Cerebellar cortex (tissue), 1 donor: Measurements from ENCODE around the gene CFAP251.
"Not testable (repeated sequence)": the region's sequence is repeated elsewhere in the genome, so short reads cannot be mapped to it uniquely, and the experiment has no call there.

Source experiments
- DNase-seq: peaks from one replicate; pipeline ENCODE4 v3.0.0-alpha.2; 2015; ENCODE audit warnings: low spot score

Gene CFAP251

DNA sequence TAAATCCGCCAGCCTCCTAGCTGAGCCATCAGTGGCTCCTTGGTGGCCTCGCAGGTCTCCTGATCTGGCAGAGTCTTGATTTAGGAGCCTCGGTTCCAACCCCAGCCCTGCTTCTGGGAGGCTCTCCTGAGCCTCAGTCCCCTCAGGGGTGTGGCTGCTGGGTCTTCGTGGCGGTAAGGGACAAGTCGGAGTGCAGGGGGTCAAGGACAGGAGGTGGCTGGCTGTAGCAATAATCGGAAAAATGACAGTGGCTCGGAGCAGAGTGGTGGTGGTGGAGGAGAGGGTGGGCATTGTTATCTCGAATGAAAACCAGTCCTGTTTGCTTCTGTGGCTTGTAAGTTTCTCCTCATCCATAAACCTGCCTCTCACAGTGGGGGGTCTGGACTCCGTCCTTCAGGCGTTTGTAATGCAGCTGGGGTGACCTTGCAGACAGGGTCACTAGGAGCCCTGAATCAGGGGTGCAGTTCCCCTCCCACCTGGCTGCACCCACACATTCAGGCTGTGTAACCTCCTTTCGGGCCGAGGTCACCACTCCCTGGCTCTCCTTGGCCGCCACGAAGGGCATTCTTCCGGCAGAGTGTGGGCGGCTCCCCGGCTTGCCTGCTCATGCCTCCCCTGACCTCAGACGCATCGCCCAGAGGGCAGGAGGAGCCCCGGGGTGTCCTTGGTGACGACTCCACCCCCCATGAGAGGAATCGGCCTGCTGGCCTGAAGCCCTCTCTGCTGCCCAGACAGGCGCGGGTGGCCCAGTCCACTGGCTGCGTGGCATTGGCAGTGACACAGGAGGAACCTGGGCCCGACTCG lies 111.4 kb downstream of the CFAP251 start:
- no peak for DNase-seq

DNA sequence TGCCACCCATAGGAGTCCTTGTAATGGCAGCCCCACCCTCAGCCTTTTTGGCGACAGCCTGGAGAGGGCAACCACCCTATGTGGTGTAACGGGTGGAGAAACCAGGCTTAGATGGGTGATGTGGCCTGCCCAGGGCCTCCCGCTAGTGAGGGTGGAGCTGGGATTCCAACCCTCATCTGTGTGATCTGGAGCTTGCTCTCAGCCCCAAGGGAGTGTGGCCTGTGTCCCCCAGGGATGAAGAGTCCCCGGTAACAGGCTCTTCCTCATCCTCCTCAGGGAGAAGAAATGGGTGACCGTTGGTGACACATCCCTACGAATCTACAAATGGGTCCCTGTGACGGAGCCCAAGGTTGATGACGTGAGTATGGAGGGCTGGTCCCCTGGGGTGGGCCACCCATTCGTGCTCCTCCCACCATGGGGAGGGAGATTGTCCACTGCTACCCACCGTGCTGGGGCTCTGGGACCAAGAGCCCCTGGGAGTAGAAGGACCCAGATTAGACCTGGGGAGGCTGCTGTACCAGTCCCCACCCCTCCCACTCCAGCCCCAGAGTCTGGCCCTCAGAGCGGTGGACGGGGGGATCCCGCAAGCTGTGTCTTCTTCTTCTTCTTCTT lies 112.1 kb downstream of the CFAP251 start:
- DNase-seq: no peak

DNA sequence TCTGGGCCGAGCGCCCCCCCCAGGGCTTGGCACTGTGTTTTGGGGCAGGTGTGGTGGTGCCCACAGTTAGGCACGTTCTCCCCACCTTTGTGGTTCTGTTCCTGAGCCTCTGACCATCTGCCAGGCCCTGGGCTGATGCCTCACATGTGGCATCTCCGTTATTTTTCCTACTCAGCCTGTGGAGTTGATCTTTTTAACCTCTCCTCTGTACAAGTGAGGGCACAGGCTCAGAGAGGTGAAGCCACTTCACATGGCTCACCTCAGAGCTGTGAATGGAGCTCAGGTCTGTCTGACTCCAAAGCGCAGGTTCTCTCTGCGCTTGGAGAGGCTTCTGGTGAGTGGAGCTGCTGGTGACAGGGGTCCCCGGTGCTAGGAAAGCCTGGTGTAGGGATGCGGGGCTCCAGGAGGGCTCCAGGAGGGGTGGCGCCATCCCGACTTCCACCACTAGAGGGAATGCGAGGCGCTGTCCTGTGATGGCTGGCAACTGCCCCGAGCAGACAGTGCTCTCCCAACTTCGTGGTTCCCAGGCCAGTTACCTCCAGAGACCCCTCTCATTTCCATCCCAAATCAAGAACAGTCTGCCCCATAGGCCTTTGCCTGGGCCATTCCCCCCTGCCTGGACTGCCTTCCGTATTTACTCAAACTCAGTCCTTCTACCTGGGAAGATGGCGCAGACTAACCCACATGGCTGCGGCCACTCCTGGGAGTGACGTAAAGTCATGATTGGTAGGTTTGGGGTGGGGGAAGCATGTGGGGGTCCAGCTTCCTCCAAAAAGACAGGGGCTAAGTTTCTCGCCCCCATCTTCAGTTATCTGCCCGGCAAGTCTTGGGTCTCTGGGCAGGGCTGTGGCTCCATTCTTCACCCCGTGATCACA lies 113.2 kb downstream of the CFAP251 start:
- DNase-seq: peak; percentile 41

DNA sequence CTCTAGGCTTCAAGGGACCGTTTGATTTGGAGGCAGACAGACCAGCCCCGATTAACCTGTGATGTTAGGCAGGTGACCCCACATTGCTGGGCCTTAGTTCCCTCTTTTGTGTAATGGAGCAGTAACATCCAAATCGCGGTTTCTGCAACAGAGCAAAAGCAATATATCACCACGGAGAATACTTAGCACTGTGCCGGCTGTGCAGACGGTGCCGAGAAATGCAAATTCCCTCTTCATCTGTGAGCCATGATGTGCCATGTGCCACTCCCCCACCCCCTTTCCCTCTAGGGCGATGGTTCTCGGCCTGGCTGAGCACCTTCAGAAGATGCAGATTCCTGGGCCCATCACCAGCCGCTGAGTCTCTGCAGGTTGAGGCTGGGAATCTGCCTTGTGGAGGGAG lies 114.2 kb downstream of the CFAP251 start:
- DNase-seq: no peak

DNA sequence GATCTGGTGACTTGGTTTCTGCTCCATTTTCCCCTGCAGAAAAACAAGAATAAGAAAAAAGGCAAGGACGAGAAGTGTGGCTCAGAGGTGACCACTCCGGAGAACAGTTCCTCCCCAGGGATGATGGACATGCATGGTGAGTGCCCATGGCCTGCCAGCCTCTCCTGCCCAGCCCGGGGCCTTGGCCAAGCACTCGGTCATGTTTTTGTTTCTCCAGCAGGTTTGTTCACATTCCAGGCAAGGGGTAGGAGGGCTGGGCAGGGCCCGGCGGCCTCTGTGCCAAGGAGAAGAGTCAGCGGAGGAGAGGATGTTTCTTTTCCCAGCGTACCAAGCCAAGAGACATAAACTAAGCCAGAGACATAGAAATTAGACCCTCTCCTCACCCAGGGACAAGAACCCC lies 116.9 kb downstream of the CFAP251 start:
- no peak for DNase-seq

DNA sequence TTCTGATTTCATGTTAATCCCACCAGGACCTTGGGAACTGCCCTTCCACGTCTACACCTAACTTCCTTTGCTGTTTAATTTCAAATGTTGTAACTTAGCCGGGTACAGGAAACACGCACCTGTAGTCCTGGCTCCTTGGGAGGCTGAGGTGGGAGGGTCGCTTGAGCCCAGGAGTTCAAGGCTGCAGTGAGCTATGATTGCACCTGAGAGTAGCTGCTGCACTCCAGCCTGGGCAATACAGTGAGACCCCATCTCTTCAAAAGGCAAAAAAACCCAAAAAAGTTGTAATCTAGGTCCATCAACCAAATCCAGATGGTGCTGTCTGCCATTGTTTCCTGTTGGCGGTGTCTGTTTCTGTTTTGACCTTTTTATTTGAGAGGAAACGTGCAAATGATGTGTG lies 117.8 kb downstream of the CFAP251 start:
- DNase-seq: no peak

DNA sequence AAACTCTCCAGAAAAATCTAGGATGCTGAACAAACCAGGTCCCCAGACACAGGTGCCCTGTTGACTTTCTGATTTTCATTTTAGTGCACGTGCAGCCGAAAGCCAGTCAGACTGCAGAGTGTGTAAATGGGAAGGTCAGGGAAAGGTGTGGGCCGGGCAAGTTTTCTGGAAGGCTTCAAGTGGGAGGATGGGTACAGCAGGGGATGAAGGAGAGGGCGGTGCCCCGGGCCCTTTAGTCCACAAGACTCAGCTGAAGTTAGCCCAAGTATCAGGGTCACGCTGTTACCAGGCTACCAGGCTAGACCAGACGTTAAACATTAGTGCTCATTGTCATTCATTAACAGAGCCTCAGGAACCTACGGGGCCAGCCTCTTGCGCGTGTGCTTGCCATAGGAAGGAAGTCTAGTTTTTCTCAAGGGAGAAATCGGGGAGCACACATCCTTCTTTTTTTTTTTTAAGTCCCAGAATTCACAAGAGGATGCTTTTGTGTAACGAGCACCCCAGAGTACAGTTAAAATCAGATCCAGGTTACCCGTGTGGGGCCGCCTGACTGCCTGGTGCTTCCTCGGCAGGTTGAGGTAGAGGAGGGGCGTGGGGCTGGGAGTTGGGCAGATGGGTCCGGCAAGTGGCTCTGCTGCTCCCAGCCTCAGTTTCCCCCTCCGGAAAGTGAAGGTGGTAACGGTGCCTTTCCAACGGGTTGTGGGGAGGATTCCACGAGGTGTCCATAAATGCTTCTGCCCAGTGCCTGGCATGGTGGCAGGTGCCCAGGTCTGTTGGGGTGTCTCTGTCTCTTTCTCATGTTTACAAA lies 122.4 kb downstream of the CFAP251 start:
- no peak for DNase-seq

DNA sequence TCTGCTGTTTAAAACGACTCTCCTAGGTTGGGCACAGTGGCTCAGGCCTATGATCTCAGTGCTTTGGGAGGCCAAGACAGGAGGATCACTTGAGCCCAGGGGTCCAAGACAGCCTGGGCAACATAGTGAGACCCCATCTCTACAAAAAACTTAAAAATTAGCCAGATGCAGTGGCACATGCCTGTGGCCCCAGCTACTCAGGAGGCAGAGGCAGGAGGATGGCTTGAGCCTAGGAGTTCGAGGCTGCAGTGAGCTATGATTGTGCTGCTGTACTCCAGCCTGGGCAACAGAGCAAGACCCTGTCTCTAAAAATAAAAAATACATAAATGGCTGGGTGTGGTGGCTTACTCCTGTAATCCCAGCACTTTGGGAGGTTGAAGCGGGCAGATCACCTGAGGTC lies 123.1 kb downstream of the CFAP251 start:
- DNase-seq: not testable (repeated sequence)

DNA sequence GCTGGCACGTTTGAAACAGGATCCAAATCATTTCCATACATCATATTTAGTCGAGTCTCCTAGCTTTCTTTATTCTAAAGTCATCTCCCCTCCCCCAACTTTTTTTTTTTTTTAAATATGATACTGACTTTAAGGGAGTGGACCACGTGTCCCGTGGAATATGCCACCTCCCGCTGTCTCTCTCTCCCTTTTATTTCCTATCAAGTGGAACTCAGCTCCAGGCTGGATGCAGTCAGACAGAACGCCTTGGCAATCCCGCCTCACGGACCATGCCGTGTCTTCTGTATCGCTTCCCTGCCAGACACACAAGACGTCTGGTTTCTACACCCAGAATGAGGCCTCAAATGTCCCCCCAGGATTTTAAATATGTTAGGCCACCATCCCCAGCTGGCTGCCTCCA lies 124.5 kb downstream of the CFAP251 start:
- DNase-seq: no peak

DNA sequence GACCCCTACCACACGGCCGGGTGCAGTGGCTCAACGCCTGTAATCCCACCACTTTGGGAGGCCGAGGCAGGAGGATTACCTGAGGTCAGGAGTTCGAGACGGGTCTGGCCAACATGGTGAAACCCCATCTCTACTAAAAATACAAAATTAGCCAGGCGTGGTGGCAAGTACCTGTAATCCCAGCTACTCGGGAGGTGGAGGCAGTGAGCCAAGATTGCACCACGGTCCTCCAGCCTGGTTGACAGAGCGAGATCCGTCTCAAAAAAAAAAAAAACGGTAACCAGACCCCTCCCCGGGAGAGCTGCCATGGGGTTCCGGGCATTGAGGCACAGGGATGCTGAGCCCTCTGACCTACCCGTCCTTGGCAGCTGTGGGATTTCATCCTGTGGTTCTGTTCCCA lies 125.1 kb downstream of the CFAP251 start:
- no peak for DNase-seq

DNA sequence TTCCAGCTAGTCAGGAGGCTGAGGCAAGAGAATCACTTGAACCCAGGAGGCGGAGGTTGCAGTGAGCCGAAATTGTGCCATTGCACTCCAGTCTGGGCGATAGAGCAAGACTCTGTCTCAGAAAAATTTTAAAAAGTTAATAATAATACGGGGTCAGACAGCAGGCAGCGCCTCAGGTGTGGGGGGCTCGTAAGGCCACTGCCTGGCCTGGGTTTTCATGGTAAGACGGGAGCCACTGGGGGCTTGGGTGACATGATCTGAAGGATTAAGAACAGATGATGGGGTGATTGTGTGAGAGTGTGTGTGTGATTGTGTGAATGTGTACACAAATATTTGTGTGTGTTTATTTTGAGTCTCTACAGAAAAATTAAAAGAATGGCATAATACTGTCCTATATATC lies 126.9 kb downstream of the CFAP251 start:
- DNase-seq: no peak

DNA sequence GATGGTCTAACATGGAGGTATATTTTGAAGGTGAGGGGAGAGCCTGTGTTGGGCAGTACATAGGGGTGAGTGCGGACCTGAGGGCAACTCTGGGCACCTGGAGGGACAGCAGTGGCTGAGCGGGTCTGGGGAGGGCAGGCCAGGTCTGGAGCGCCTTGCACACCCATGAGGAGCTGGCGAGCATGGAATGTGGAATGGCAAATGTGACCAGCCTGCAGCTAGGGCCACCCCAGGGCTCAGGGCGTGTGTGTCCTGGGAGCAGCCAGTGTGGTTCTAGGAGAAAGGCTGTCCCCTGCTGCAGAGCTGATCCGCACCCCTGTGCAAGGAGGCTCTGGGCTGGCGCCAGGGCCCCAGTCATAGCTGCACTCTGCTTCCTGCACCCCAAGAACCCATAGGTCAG lies 127.8 kb downstream of the CFAP251 start:
- DNase-seq: no peak

DNA sequence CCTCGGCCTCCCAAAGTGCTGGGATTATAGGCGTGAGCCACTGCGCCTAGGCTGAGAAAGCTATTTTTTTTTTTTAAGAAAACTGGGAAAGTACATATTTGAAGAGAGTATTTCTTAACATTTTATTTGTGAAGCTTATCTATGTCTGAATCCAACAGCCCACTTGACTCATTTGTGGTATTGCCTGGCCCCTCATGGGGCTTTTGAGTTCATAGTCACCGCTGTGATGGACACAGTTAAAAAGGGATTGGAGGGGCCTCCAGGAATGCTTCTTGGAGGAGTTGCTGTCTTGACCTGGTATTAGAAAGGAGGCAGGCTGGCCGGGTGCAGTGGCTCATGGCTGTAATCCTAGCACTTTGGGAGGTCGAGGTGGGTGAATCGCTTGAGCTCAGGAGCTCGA lies 129.8 kb downstream of the CFAP251 start:
- no peak for DNase-seq

DNA sequence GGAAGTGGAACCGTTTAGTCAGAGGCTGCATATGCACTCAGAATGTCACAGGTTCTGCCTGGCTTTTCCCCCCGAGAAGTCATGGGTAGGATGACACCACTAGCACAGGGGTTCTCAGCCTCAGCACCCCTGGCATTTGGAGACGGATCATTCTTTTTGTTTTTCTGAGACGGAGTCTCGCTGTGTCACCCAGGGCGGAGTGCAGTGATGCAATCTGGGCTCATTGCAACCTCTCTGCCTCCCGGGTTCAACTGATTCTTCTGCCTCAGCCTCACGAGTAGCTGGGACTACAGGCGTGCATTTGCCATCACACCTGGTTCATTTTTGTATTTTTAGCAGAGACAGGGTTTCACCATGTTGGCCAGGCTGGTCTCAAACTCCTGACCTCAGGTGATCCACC lies 131.4 kb downstream of the CFAP251 start:
- DNase-seq: no peak

DNA sequence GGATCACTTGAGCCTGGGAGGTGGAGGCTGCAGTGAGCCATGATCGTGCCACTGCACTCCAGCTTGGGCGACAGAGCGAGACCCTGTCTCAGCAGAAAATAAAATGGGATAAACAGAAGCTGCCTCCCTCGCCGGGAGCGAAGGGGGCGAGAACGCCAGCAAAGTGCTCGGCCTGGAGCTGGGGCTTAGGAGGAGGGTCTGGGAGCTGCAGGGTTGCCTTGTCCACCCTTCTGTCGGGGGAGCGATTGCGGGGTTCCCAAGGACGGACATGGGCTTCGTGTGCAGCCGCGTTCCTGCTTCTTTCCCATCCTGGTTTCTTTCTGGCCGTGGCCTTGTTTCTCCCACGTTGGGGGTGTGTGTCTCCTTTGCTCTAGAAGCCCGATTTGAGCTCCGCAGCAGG lies 132.3 kb downstream of the CFAP251 start:
- DNase-seq: no peak

DNA sequence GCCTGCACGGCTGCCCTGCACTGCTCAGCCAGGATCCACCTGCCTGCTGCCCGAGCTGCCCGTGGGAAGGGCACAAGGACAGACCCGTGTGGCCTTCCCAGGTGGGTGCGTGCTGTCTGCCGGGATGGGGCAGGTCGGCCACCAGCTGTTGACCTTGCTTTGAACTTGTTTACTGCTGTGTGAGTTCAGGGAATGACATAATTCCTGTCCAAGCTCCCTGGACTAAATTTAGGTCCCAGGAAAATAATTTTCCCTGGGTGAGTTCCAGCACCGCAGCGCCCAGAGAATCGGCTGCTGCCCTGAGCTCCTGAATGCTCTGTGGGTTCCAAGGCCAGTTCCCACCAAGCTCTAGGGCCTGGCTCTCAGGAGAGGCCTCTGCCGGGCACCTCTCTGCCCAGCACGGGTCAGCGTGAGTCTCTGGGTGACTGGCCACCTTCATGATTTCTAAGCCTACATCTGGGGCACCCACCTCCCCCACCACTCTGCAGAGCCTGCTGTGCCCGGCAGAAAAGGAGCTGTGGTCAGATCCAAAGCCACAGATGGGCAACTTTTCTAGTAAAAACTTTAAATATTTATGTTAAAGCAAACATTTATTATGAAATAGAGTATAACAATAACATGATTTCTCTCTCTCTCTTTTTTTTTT lies 133.0 kb downstream of the CFAP251 start:
- peak; percentile 42 for DNase-seq

DNA sequence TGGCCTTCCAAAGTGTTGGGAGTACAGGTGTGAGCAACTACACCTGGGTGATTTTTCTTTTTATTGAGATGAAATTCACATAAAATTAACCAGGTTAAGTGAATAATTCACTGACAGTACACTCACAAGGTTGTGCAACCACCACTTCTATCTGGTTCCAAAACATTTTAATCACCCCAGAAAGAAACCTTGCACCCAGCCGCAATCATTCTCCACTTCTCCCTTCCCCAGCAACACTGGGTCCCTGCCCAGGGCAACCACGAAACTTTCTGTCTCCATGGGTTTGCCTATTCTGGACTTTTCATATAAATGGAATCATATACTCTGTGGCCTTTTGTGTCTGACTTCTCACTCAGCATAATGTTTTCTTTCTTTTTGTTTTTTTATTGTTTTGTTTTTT lies 133.9 kb downstream of the CFAP251 start:
- DNase-seq: no peak
